Osteoblast (primary cell): ENCODE data around the gene MSRB2. TPM values are rescaled to one million over a fixed set of nuclear protein-coding genes. Genes with fewer than 3 reads are reported as not detected.
A peak's percentile ranks its signal among the peaks of the same experiment; 100 is the strongest.

Source experiments
- DNase-seq: peaks from one replicate; pipeline ENCODE4 v3.0.0; 2011; ENCODE audit warnings: low spot score, mixed read lengths; ENCODE audit not compliant: insufficient read length; ENCODE audit errors: missing footprints
- H2AFZ ChIP-seq: 2 replicates; pipeline ENCODE4 v1.6.0; 2011; ENCODE audit warnings: mild to moderate bottlenecking, low read length
- H3K27ac ChIP-seq: 2 replicates; pipeline ENCODE4 v1.5.1; 2011; ENCODE audit warnings: mild to moderate bottlenecking, low read depth, low read length, moderate library complexity
- H3K27me3 ChIP-seq: 2 replicates; pipeline ENCODE4 v1.6.0; 2012; ENCODE audit warnings: mild to moderate bottlenecking, control low read depth, inconsistent platforms, low read length, moderate library complexity; ENCODE audit not compliant: insufficient read depth
- H3K36me3 ChIP-seq: 2 replicates; pipeline ENCODE4 v1.5.1; 2011; ENCODE audit warnings: mild to moderate bottlenecking, low read length, control low read depth, moderate library complexity; ENCODE audit not compliant: insufficient read depth
- H3K4me1 ChIP-seq: 2 replicates; pipeline ENCODE4 v1.5.1; 2011; ENCODE audit warnings: mild to moderate bottlenecking, low read length, control low read depth, moderate library complexity; ENCODE audit not compliant: insufficient read depth
- H3K4me2 ChIP-seq: 2 replicates; pipeline ENCODE4 v1.6.0; 2011; ENCODE audit warnings: mild to moderate bottlenecking, low read length; ENCODE audit not compliant: insufficient read depth
- H3K4me3 ChIP-seq: fragments of 200-600 bp; sonication (generic); 3 replicates; pipeline ENCODE4 v1.5.1; 2012; ENCODE audit warnings: mild to moderate bottlenecking, low read length, inconsistent platforms; ENCODE audit not compliant: insufficient read depth
- H3K79me2 ChIP-seq: 2 replicates; pipeline ENCODE4 v1.6.0; 2012; ENCODE audit warnings: mild to moderate bottlenecking, low read length, control low read depth, inconsistent platforms; ENCODE audit not compliant: insufficient read depth
- H3K9me3 ChIP-seq: 2 replicates; pipeline ENCODE4 v1.5.1; 2011; ENCODE audit warnings: low read depth, low read length, control low read depth
- H4K20me1 ChIP-seq: 2 replicates; pipeline ENCODE4 v1.6.0; 2012; ENCODE audit warnings: mild to moderate bottlenecking, low read length, control low read depth; ENCODE audit not compliant: insufficient read depth
- total RNA-seq: library from RNA; depleted of rRNA; stranded (reverse); fragments of >200 nt; gene quantifications from 2 replicates; pipeline ENCODE4 v1.2.3, GENCODE V29; 2012
- TF ChIP-seq, protein P1 (sequence below): IDR thresholded peaks from 2 replicates; pipeline ENCODE4 v1.5.1; 2011; ENCODE audit warnings: mild to moderate bottlenecking, low read depth, low read length, moderate library complexity; ENCODE audit errors: extremely low read depth

Gene MSRB2
- total RNA-seq, 1 donor: 6.9 TPM

GRCh38 chr10:23056186-23056579, 39.2 kb upstream of the MSRB2 start:
- H2AFZ ChIP-seq: no peak overlapping the region
- no peak overlapping the region for H3K4me3 ChIP-seq
- peaks cover 13% of the 10 kb centered on the region for H3K27me3 ChIP-seq
- no peak overlapping the region for H3K27ac ChIP-seq
- H4K20me1 ChIP-seq: no peaks in the 10 kb centered on the region
- no peak overlapping the region for H3K4me2 ChIP-seq
- TF ChIP-seq, protein P1, sequence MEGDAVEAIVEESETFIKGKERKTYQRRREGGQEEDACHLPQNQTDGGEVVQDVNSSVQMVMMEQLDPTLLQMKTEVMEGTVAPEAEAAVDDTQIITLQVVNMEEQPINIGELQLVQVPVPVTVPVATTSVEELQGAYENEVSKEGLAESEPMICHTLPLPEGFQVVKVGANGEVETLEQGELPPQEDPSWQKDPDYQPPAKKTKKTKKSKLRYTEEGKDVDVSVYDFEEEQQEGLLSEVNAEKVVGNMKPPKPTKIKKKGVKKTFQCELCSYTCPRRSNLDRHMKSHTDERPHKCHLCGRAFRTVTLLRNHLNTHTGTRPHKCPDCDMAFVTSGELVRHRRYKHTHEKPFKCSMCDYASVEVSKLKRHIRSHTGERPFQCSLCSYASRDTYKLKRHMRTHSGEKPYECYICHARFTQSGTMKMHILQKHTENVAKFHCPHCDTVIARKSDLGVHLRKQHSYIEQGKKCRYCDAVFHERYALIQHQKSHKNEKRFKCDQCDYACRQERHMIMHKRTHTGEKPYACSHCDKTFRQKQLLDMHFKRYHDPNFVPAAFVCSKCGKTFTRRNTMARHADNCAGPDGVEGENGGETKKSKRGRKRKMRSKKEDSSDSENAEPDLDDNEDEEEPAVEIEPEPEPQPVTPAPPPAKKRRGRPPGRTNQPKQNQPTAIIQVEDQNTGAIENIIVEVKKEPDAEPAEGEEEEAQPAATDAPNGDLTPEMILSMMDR: no peak
- H3K4me1 ChIP-seq: no peaks in the 10 kb centered on the region
- no peaks in the 10 kb centered on the region for H3K36me3 ChIP-seq
- no peak for DNase-seq
- no peaks in the 10 kb centered on the region for H3K9me3 ChIP-seq
- no peaks in the 10 kb centered on the region for H3K79me2 ChIP-seq

DNA sequence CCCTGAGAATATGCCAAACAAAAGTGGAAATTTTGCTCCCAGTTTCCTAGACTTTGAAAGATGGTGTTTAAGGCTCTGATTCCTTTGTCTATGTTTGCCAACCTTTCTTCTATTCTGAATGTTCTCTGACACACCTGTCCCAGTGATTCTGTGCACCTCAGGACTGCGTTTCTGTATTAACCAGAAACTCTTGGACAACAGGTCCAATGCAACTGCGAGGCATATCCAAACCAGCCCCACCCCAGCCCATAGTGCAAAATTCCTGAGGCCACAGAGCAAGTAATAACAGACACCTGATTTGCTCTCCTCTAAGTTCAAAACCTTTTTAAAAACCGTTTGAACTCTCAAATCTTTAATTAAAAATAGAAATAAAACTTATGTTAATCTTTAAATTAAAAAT, 37.0 kb upstream of the MSRB2 start:
- no peaks in the 10 kb centered on the region for H4K20me1 ChIP-seq
- no peak overlapping the region for H3K27ac ChIP-seq
- TF ChIP-seq, protein P1: no peak
- H3K4me3 ChIP-seq: no peak overlapping the region
- peaks cover 3% of the 10 kb centered on the region for H3K4me1 ChIP-seq
- no peaks in the 10 kb centered on the region for H3K36me3 ChIP-seq
- H3K27me3 ChIP-seq: peaks cover 13% of the 10 kb centered on the region
- H3K9me3 ChIP-seq: no peaks in the 10 kb centered on the region
- H3K79me2 ChIP-seq: no peaks in the 10 kb centered on the region
- no peak overlapping the region for H3K4me2 ChIP-seq
- no peak overlapping the region for H2AFZ ChIP-seq
- DNase-seq: no peak

GRCh38 chr10:23060918-23061317, 34.5 kb upstream of the MSRB2 start:
- peaks cover 10% of the 10 kb centered on the region for H3K4me1 ChIP-seq
- H3K27me3 ChIP-seq: peaks cover 13% of the 10 kb centered on the region
- no peak overlapping the region for H3K4me3 ChIP-seq
- H3K36me3 ChIP-seq: no peaks in the 10 kb centered on the region
- DNase-seq: no peak
- H3K4me2 ChIP-seq: no peak overlapping the region
- H3K27ac ChIP-seq: no peak overlapping the region
- H2AFZ ChIP-seq: no peak overlapping the region
- no peaks in the 10 kb centered on the region for H3K79me2 ChIP-seq
- TF ChIP-seq, protein P1: no peak
- H3K9me3 ChIP-seq: no peaks in the 10 kb centered on the region
- no peaks in the 10 kb centered on the region for H4K20me1 ChIP-seq

DNA sequence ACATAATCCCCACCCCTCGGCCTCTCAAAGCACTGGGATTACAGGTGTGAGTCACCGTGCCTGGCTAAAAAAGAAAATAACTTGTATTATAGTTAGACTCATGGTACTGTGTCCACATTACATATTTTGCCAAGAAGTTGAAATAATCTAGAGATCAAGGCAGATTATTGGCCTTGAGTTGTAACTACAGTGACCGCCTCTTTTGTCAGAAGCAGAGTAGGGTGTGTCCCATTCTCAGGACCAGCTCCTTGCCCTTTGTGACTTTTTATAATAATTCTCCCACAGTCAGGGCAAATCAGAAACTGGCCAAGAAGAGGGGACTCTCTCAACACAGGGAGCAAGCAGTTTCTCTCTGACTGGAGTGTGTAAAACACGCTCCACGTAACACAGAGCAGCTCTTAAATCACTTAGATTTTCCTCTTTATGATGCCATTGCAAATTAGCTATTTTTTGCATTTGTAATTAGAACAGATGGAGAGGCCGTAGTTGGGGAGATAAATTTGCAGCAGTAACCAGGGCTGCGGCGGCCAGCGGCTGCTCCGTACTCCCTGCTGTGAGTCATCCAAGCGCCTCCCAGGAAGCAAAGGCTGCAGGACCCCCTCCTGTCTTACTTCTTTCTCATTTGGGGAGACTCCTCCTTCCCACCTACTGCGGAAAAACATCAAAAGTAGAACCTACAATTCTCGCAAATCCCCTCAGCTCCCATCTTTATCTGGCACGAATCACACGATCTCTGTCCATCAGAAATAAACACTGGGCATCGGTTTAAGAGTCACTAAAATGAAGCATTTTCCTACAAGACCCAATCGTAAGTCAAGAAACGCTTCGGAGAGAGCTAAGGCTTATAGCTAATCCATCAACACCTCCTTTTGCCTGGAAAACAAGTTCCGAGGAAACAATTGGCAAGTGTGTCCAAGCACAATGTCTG, 32.1 kb upstream of the MSRB2 start:
- H3K36me3 ChIP-seq: no peaks in the 10 kb centered on the region
- no peak for DNase-seq
- peaks cover 10% of the 10 kb centered on the region for H3K4me1 ChIP-seq
- peak overlapping the region; percentile 47 for H3K4me3 ChIP-seq
- no peak overlapping the region for H3K27ac ChIP-seq
- H2AFZ ChIP-seq: peak overlapping the region; percentile 27
- TF ChIP-seq, protein P1: no peak
- H3K9me3 ChIP-seq: no peaks in the 10 kb centered on the region
- peaks cover 2% of the 10 kb centered on the region for H3K27me3 ChIP-seq
- no peaks in the 10 kb centered on the region for H4K20me1 ChIP-seq
- no peaks in the 10 kb centered on the region for H3K79me2 ChIP-seq
- peak overlapping the region; percentile 74 for H3K4me2 ChIP-seq
